HEK293 (cell line): ENCODE results near the gene SYNDIG1.

Experiments
- CTCF ChIA-PET: fragments of 350-600 bp; formaldehyde crosslinking; extraction: SDS; loops from one replicate; lab custom pipeline; 2021; ENCODE audit warnings: antibody characterized with exemption; lab: Yijun Ruan, JAX
- POLR2A ChIA-PET: fragments of 300-600 bp; formaldehyde crosslinking; extraction: SDS; loops from one replicate; lab custom pipeline; 2020; ENCODE audit warnings: antibody characterized with exemption, inconsistent platforms; lab: Yijun Ruan, JAX
- H3K27ac ChIP-seq: fragments of 200-500 bp; sonication (Bioruptor generic); 2 replicates; pipeline ENCODE4 v1.5.1; 2014; ENCODE audit warnings: low read depth, low read length, control low read depth, inconsistent platforms; ENCODE audit errors: extremely low read depth
- H3K36me3 ChIP-seq, 2 experiments: fragments of 200-500 bp in 1 of 2; sonication (Bioruptor generic) in 1 of 2; 1 replicate in 1 of 2; 2 replicates in 1 of 2; pipeline ENCODE4 v1.5.1; 2014 to 2017; ENCODE audit warnings: inconsistent platforms in 2 of 2, low read length in 2 of 2; ENCODE audit not compliant: control insufficient read depth in 2 of 2, insufficient read depth in 1 of 2
- H3K4me1 ChIP-seq: fragments of 200-500 bp; sonication (Bioruptor generic); 2 replicates; pipeline ENCODE4 v1.5.1; 2014; ENCODE audit warnings: mild to moderate bottlenecking, low read length, inconsistent platforms; ENCODE audit not compliant: control insufficient read depth, insufficient read depth
- H3K4me3 ChIP-seq: 2 replicates; pipeline ENCODE4 v1.5.1; 2011; ENCODE audit warnings: low read depth, mild to moderate bottlenecking, control low read depth, low read length, moderate library complexity
- H3K9me3 ChIP-seq: fragments of 200-500 bp; sonication (Bioruptor generic); 2 replicates; pipeline ENCODE4 v1.5.1; 2014; ENCODE audit warnings: low read depth, low read length, inconsistent platforms; ENCODE audit not compliant: control insufficient read depth, insufficient read depth
- CTCF ChIP-seq: fragments of 450-650 bp; formaldehyde crosslinking; IDR thresholded peaks from 2 replicates; pipeline ENCODE4 v1.5.1; 2016; ENCODE audit warnings: missing biosample characterization, missing genetic modification characterization
- HOXA7 ChIP-seq: sonication (generic); formaldehyde crosslinking; IDR thresholded peaks from 2 replicates; pipeline ENCODE4 v1.8.1; 2022; ENCODE audit warnings: missing genetic modification reagents, borderline replicate concordance
- MYNN ChIP-seq: fragments of 450-650 bp; formaldehyde crosslinking; IDR thresholded peaks from 2 replicates; pipeline ENCODE4 v1.5.1; 2016; ENCODE audit warnings: missing biosample characterization, missing genetic modification characterization, borderline replicate concordance
- SETDB1 ChIP-seq: IDR thresholded peaks from one replicate; pipeline ENCODE4 v1.6.1; 2017; ENCODE audit warnings: mild to moderate bottlenecking, low read length, moderate library complexity, mixed read lengths; ENCODE audit not compliant: insufficient read length
- SP7 ChIP-seq: fragments of 450-650 bp; formaldehyde crosslinking; IDR thresholded peaks from 2 replicates; pipeline ENCODE4 v1.5.1; 2016; ENCODE audit warnings: missing biosample characterization, missing genetic modification characterization
- WT1 ChIP-seq: fragments of 450-650 bp; formaldehyde crosslinking; IDR thresholded peaks from 2 replicates; pipeline ENCODE4 v1.5.1; 2016; ENCODE audit warnings: missing biosample characterization, missing genetic modification characterization
- ZBTB44 ChIP-seq: fragments of 450-650 bp; IDR thresholded peaks from 2 replicates; pipeline ENCODE4 v1.5.1; 2018; ENCODE audit warnings: missing biosample characterization, mild to moderate bottlenecking, missing genetic modification characterization
- ZBTB8A ChIP-seq: fragments of 450-650 bp; formaldehyde crosslinking; IDR thresholded peaks from 2 replicates; pipeline ENCODE4 v1.5.1; 2016; ENCODE audit warnings: missing biosample characterization, missing genetic modification characterization
- ZNF112 ChIP-seq: fragments of 450-650 bp; formaldehyde crosslinking; IDR thresholded peaks from 2 replicates; pipeline ENCODE4 v1.5.0; 2017; ENCODE audit warnings: missing biosample characterization, missing genetic modification characterization
- ZNF133 ChIP-seq: fragments of 450-650 bp; formaldehyde crosslinking; IDR thresholded peaks from 2 replicates; pipeline ENCODE4 v1.5.1; 2016; ENCODE audit warnings: missing biosample characterization, missing genetic modification characterization
- ZNF138 ChIP-seq: fragments of 450-650 bp; formaldehyde crosslinking; IDR thresholded peaks from 2 replicates; pipeline ENCODE4 v1.5.1; 2016; ENCODE audit warnings: missing biosample characterization, missing genetic modification characterization, borderline replicate concordance
- ZNF23 ChIP-seq: fragments of 450-650 bp; formaldehyde crosslinking; IDR thresholded peaks from 2 replicates; pipeline ENCODE4 v1.5.1; 2016; ENCODE audit warnings: missing biosample characterization, missing genetic modification characterization, borderline replicate concordance
- ZNF248 ChIP-seq: fragments of 450-650 bp; formaldehyde crosslinking; IDR thresholded peaks from 2 replicates; pipeline ENCODE4 v1.5.1; 2017; ENCODE audit warnings: missing biosample characterization, missing genetic modification characterization
- ZNF324 ChIP-seq: fragments of 450-650 bp; formaldehyde crosslinking; IDR thresholded peaks from 2 replicates; pipeline ENCODE4 v1.5.1; 2016; ENCODE audit warnings: missing biosample characterization, missing genetic modification characterization
- ZNF362 ChIP-seq: fragments of 450-650 bp; formaldehyde crosslinking; IDR thresholded peaks from 2 replicates; pipeline ENCODE4 v1.5.1; 2016; ENCODE audit warnings: missing biosample characterization, missing genetic modification characterization
- ZNF391 ChIP-seq: fragments of 450-650 bp; formaldehyde crosslinking; IDR thresholded peaks from 2 replicates; pipeline ENCODE4 v1.5.1; 2016; ENCODE audit warnings: low read depth, missing biosample characterization, missing genetic modification characterization, borderline replicate concordance
- ZNF48 ChIP-seq: fragments of 450-650 bp; formaldehyde crosslinking; IDR thresholded peaks from 2 replicates; pipeline ENCODE4 v1.5.1; 2016; ENCODE audit warnings: missing biosample characterization, missing genetic modification characterization
- ZNF521 ChIP-seq: fragments of 450-650 bp; formaldehyde crosslinking; IDR thresholded peaks from 2 replicates; pipeline ENCODE4 v1.5.1; 2017; ENCODE audit warnings: missing biosample characterization, mild to moderate bottlenecking, missing genetic modification characterization
- ZNF558 ChIP-seq: fragments of 450-650 bp; formaldehyde crosslinking; IDR thresholded peaks from 2 replicates; pipeline ENCODE4 v1.5.1; 2016; ENCODE audit warnings: missing biosample characterization, missing genetic modification characterization
- ZNF660 ChIP-seq: fragments of 450-650 bp; IDR thresholded peaks from 2 replicates; pipeline ENCODE4 v1.5.1; 2018; ENCODE audit warnings: missing biosample characterization, mild to moderate bottlenecking, missing genetic modification characterization
- ZNF777 ChIP-seq: fragments of 450-650 bp; formaldehyde crosslinking; IDR thresholded peaks from 2 replicates; pipeline ENCODE4 v1.5.1; 2017; ENCODE audit warnings: missing biosample characterization, missing genetic modification characterization, borderline replicate concordance
- ZNF791 ChIP-seq: fragments of 450-650 bp; formaldehyde crosslinking; IDR thresholded peaks from 2 replicates; pipeline ENCODE4 v1.5.1; 2016; ENCODE audit warnings: missing biosample characterization, missing genetic modification characterization
- ZSCAN30 ChIP-seq: fragments of 450-650 bp; IDR thresholded peaks from 2 replicates; pipeline ENCODE4 v1.5.1; 2018; ENCODE audit warnings: missing biosample characterization, mild to moderate bottlenecking, missing genetic modification characterization, moderate library complexity
- TF ChIP-seq, protein P1 (sequence below): fragments of 450-650 bp; formaldehyde crosslinking; IDR thresholded peaks from 2 replicates; pipeline ENCODE4 v1.5.1; 2016; ENCODE audit warnings: missing biosample characterization, missing genetic modification characterization
- TF ChIP-seq, protein P2 (sequence below): fragments of 450-650 bp; formaldehyde crosslinking; IDR thresholded peaks from 2 replicates; pipeline ENCODE4 v1.5.1; 2016; ENCODE audit warnings: missing biosample characterization, missing genetic modification characterization

The SYNDIG1 gene

GRCh38 chr20:24531202-24531601, 61.8 kb downstream of the SYNDIG1 start:
- CTCF ChIA-PET: no interaction called here

DNA sequence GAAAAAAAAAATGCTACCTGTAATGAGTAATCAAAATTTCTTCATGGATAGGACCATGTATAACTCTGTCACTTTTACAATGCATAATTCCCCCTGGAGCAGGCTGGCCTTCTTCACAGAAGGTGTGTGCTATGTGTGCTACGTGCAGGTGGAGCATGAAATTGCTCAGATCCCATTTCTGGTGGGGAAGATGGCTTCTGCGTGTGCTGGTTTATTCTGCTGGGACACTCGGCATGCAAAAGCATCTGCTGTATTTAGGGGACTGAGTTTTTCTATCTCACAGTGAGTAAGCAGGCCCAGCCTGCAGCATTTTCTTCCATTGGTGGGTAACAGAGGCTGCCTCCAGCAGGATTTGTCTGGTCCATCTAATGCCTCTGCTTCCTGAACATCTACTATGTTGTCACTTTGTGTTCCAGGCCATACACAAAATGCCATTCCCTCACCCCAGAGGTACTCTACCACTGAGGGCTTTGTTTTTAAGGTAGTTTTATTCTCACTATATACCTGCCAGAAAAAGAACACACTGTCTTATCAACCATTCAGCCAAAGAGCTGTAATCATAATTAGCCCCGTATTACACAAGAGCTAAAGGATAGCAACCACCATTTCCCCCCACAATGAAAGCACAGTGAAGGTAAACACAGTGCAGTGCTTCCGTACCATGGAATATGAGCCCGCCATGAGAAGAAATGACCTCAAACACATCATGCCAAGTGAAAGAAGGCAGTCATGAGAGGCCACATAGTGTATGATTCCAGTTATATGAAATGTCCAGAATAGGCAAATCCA, 62.4 kb downstream of the SYNDIG1 start:
- CTCF ChIA-PET: no interaction called here
- TF ChIP-seq ZNF558 (tag by site-specific recombination) (no peak), ZNF362 (tag by site-specific recombination) (no peak), WT1 (no peak), ZNF324 (tag by site-specific recombination) (no peak), ZNF138 (tag by site-specific recombination) (no peak), ZNF391 (tag by site-specific recombination) (no peak)
- H3K4me1 ChIP-seq: no peaks in the 10 kb centered on the region

More at GRCh38 chr20:24531202-24531601, 61.8 kb downstream of the SYNDIG1 start:
- Histone ChIP-seq H3K4me3 (no peak overlapping the region), H3K4me1 (no peaks in the 10 kb centered on the region), H3K36me3 (no peaks in the 10 kb centered on the region), H3K9me3 (no peaks in the 10 kb centered on the region), H3K27ac (no peak overlapping the region)
- POLR2A ChIA-PET: no interaction called here
- TF ChIP-seq ZNF558 (tag by site-specific recombination): no peak
- TF ChIP-seq ZNF777 (tag by site-specific recombination): no peak
- TF ChIP-seq ZNF660: no peak
- TF ChIP-seq CTCF: no peak
- TF ChIP-seq ZNF791: no peak
- TF ChIP-seq ZBTB44: no peak
- TF ChIP-seq SETDB1: no peak
- TF ChIP-seq ZBTB8A: no peak
- TF ChIP-seq ZNF48: no peak
- no peak for TF ChIP-seq ZSCAN30 (tag by site-specific recombination)
- TF ChIP-seq MYNN: no peak
- TF ChIP-seq ZNF23 (tag by site-specific recombination): no peak

DNA sequence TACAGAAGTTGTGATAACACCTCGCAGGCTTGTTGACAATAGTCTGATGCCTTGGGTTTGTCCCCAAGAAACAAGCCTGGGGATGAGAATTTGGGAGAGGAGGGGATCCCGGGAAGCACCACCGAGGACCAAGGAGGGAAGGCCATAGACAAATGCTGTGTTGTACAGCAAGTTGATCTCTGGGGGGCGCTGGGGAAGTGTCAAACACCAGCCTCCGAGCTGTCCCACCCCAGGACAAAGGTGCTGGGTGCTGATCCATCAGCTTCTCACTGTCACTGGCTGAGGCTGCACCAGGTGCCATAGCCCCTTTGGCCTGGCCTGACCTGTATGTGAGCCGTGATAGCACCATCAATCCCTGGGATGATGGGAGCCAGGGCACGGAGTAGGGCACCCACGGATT, 64.0 kb downstream of the SYNDIG1 start:
- Histone ChIP-seq H3K4me3 (no peak overlapping the region), H3K27ac (no peak overlapping the region), H3K36me3 (no peaks in the 10 kb centered on the region), H3K4me1 (no peaks in the 10 kb centered on the region), H3K9me3 (no peaks in the 10 kb centered on the region)
- ChIA-PET POLR2A (no interaction called here), CTCF (interaction anchor here (0.7 kb wide), 1 partner anchor 161 kb away, joined by 3 read pairs; no protein-coding TSS in a partner anchor)
- TF ChIP-seq ZNF133 (tag by site-specific recombination): no peak
- TF ChIP-seq, protein P1, sequence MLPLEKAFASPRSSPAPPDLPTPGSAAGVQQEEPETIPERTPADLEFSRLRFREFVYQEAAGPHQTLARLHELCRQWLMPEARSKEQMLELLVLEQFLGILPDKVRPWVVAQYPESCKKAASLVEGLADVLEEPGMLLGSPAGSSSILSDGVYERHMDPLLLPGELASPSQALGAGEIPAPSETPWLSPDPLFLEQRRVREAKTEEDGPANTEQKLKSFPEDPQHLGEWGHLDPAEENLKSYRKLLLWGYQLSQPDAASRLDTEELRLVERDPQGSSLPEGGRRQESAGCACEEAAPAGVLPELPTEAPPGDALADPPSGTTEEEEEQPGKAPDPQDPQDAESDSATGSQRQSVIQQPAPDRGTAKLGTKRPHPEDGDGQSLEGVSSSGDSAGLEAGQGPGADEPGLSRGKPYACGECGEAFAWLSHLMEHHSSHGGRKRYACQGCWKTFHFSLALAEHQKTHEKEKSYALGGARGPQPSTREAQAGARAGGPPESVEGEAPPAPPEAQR (tag by site-specific recombination): no peak
- TF ChIP-seq HOXA7 (CRISPR knock-in tag): no peak
- no peak for TF ChIP-seq ZNF112 (tag by site-specific recombination)
- TF ChIP-seq ZNF521: no peak
- no peak for TF ChIP-seq ZNF248 (tag by site-specific recombination)
- no peak for TF ChIP-seq SP7
- TF ChIP-seq, protein P2, sequence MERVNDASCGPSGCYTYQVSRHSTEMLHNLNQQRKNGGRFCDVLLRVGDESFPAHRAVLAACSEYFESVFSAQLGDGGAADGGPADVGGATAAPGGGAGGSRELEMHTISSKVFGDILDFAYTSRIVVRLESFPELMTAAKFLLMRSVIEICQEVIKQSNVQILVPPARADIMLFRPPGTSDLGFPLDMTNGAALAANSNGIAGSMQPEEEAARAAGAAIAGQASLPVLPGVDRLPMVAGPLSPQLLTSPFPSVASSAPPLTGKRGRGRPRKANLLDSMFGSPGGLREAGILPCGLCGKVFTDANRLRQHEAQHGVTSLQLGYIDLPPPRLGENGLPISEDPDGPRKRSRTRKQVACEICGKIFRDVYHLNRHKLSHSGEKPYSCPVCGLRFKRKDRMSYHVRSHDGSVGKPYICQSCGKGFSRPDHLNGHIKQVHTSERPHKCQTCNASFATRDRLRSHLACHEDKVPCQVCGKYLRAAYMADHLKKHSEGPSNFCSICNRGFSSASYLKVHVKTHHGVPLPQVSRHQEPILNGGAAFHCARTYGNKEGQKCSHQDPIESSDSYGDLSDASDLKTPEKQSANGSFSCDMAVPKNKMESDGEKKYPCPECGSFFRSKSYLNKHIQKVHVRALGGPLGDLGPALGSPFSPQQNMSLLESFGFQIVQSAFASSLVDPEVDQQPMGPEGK (tag by site-specific recombination): no peak

More for the DNA sequence above, 62.4 kb downstream of the SYNDIG1 start:
- no peaks in the 10 kb centered on the region for H3K9me3 ChIP-seq
- POLR2A ChIA-PET: no interaction called here
- H3K27ac ChIP-seq: no peak overlapping the region
- H3K4me3 ChIP-seq: no peak overlapping the region
- H3K36me3 ChIP-seq: no peaks in the 10 kb centered on the region
